GM19468 (cell line): ENCODE results near the gene HS3ST6.
A peak's percentile ranks its signal among the peaks of the same experiment; 100 is the strongest.
"Not testable (repeated sequence)": the region's sequence is repeated elsewhere in the genome, so short reads cannot be mapped to it uniquely, and the experiment has no call there.

Source experiments
- ATAC-seq: cut with Tn5 transposase; IDR thresholded peaks from one replicate; pipeline ENCODE4 v1.9.1; 2021; ENCODE audit warnings: mild to moderate bottlenecking, moderate library complexity, moderate number of reproducible peaks; ENCODE audit not compliant: unreplicated experiment; ENCODE audit errors: extremely low read depth

Gene HS3ST6

DNA sequence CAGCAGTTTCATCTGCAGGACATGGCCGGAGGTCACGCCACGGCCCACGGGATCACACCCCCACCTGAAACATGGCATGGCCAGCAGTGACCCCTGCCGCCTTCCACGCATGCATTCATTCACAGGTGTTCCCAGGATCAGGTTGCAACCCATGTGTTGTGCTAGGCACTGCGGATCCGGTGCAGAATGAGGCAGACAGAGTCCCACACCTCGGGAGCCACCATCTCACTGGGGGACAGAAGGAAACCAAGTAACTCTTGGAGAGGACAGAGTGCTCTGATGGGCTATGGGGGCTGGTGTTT is 29.1 kb upstream of the HS3ST6 start:
- ATAC-seq = no peak

GRCh38 chr16:1946495-1947368 is 28.5 kb upstream of the HS3ST6 start:
- no peak for ATAC-seq

- no peak for ATAC-seq
Measured at GRCh38 chr16:1945559-1946391, 27.6 kb upstream of the HS3ST6 start.

GRCh38 chr16:1944612-1945199 is 26.5 kb upstream of the HS3ST6 start:
- no peak for ATAC-seq

DNA sequence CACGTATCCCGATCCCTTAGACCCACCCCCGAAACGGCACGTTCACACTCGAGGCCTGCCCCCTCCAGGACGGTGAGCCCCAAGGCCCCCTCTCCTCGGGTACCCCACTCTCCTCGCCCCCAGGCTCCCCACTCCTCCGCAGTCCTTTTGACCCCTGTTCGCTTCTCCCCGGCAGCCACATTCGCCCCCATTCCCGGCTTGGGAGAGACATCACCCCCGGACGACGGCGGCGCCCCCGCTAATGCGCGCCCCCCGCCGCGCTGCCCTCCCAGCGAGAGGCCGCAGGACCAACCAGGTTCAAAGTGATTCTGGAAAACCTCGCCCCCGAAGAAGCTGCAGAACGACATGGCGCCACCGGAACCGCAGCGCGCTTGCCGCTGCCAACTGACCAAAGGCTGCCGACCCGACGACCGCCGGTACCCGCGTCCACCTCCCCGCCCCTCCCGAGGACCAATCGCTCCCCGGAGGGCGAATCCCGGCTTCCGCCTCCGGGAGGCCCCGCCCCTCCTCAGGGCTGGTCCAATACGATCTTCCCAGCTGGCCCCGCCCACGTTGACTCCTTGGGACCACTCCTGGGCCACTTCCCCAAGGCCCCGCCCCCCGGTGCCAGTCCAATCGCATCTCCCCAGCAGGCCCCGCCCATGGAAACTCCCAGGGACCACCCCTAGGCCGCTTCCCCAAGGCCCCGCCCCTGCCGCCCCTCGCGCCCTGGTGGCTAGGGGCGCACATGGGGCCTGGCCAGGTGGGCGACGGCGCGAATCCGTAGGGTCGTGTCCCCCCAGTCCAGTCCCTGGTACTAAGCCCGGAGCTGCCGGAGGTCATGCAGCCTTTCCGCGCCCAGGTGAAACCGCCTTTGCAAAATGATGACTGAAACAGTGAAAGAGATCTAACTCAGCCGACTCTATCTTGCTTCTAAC is 24.9 kb upstream of the HS3ST6 start, which contains the start of gene MSRB1:
Gene MSRB1, minus strand, starts transcription at position 390 of the 917 bp plus-strand sequence. Its CDS starts 43 bp downstream, at position 347.
- peak; percentile 90 for ATAC-seq

DNA sequence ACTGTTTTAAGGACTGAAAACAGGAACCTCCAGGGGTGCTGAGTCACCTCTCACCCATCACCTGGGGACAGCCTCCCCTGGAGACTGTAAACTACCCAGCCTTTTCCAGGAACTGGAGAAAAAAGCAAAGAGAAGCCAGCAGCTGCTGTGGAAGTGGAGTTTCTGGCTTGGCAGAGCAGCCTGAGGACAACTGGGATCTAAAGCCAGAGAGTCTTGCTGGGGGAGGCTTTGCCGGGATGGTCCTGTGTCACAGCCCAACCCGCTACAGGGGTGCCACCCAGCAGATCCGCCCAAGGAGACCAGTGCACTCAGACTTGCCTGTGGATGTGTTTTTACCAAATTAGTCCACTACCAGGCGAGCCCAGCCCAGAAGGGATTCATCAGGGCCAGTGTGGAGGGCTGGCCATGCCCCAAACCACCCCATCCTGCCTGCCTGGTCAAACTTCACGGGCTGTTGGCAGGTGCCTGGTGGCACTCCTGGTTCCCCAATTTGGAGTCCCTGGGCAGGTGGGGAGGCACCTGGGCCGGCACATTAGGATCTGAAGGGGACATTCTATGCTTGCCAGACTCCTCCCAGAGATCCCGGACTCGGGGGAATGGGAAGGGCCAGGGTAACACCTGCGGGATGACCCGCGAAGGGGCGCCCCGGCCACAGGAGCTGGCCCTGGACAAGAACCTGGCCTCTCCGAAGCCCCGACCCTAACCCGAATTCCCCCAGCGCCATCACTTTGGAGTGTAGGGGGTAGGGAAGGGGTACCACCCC is 24.0 kb upstream of the HS3ST6 start:
- no peak for ATAC-seq

GRCh38 chr16:1941162-1942046 is 23.2 kb upstream of the HS3ST6 start:
- no peak for ATAC-seq

DNA sequence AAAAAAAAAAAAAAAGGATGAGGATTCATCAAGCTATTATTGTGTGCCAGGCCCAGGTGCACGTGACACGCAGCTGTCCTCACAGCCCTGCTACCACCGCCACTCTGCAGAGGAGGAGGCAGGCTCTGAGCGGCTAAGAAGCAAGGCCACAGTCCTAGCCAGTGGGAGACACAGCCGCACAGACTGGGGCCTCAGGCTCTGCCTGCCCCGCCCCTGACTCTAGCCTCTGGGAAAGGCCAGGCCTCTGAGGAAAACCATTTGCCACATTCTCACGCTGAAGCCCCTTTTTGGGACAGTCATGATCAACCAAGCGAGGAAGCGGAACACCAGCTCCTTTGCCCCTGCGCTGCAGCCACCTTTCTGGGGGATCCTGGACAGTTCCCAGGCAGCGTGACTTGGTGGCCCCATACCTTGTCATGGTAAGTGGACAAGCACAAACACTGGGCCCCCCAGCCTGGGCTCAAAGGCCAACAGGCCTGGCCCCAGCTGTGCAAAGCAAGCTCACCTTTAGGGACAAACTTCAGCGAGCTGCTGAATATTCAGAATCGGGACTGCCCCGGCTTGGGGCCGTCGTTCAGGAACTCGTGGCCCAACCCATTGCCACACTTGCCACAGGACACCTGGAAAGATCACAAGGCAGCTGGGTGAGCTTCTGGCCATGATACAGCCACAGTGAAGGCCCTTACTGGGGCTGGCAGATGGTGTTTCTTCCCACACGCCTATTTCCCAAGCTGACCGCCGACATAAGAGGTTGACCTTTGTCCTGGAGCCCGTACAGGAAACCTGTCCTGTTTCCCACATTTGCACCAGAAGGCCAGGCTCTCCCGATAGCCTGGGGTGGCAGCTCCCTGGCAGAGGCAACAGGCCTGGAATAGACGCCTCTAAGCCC is 22.3 kb upstream of the HS3ST6 start:
- ATAC-seq = no peak

DNA sequence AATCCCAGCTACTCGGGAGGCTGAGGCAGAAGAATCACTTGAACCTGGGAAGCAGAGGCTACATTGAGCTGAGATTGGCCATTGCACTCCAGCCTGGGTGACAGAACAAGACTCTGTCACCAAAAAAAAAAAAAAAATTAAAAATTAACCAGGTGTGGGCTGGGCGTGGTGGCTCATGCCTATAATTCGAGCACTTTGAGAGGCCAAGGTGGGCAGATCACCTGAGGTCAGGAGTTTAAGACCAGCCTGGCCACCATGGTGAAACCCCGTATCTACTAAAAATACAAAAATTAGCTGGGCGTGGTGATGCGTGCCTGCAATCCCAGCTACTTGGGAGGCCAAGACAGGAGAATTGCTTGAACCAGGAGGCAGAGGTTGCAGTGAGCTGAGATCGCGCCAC is 21.6 kb upstream of the HS3ST6 start:
- ATAC-seq = not testable (repeated sequence)

DNA sequence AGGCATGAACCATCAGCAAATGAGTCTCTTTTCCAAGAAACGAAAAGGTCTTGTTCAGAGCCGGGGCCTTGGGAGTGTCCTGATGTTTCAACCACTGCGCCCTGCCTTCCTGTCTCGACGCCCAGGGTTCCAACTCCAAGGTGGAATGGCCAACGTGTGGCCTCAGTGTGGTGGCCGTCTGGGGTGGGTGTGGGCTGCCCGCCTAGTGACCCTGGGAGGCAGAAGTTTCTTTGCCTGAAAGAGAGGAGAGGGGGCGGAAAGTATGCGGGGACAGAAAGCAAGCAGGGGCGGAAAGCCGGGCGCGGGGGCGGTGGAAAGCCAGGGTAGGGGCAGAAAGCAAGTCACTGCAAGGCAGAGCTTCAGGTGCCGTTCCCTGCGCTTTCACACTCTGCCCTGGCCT is 20.7 kb upstream of the HS3ST6 start:
- ATAC-seq = no peak

GRCh38 chr16:1938316-1938715 is 20.1 kb upstream of the HS3ST6 start:
- ATAC-seq = no peak

DNA sequence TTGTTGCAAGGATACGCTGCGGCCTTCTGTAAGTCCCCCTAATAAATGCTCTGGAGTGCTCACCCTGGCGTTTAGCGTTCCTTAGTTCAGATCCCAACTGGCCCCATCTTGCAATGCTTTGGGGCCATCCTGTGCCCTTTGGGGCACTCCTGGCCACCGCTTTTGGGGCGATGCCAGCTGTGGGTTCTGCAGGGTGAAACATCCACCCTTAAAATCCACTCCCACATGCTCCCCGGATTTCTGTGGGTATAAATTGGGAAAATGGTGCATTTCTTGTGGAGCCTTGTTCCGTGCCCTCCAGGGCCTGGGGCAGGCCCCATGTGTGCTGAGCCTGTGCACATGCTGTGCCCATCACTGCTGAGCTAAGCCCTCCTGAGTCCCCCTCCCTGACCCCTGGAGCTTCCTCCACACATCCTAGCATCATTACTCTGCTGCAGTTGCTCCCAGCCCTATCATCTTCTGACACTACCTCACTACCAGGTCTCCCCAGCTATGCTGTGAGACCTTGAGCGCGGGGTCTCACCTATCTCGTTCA is 18.8 kb upstream of the HS3ST6 start:
- ATAC-seq = no peak

DNA sequence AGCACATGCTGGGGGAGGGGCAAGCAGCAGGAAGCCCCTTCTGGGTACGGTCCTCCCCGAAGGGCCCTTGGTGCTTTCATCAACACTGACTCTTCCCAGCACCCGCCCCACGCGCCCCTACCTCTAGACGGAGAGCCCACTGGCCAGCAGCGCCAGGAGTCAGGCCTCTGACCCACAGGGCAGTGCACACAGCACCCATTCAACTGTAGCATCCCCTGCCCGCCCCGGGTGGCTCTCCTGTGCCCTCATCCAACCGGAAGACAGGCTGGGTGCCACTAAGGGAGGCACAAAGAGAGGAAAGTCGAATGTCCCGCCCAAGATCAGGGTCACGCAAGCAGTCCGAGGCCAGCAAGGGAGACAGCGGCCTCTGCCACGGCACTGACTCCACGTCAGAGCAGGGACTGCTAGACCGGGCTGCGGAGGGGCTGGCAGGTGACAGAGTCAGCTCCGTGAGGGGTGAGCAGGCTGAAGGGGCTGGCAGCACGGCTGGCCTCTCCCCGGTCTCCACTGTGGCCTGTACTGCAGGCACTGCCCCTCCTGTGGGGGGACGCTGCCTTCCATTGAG is 15.0 kb upstream of the HS3ST6 start:
- ATAC-seq = no peak

GRCh38 chr16:1932050-1933028 is 14.1 kb upstream of the HS3ST6 start:
- no peak for ATAC-seq

GRCh38 chr16:1930338-1930720 is 12.1 kb upstream of the HS3ST6 start:
- ATAC-seq = no peak
